Activated T-cell treated with anti-CD3 and anti-CD28 coated beads, Interleukin-2, amount 50 U/mL, for 4 hours (primary cell): ENCODE measurements around the gene ZNF862. TPM values are rescaled to one million over a fixed set of nuclear protein-coding genes. Genes with fewer than 3 reads are reported as not detected.
A peak's percentile ranks its signal among the peaks of the same experiment; 100 is the strongest.

Source experiments
- ATAC-seq, 2 donors: fragments of 200-7000 bp; cut with Tn5 transposase; one replicate each; pipeline ENCODE4 v1.10.0; 2021
- DNase-seq: peaks from one replicate; pipeline ENCODE4 v3.0.0-alpha.2; 2020
- H3K27me3 Mint-ChIP-seq: one replicate; pipeline ENCODE4 v1.8.0; 2021; ENCODE audit warnings: low read depth, mixed read lengths
- H3K36me3 Mint-ChIP-seq: one replicate; pipeline ENCODE4 v1.8.0; 2022; ENCODE audit warnings: mixed read lengths; ENCODE audit not compliant: insufficient read depth
- H3K4me1 Mint-ChIP-seq: one replicate; pipeline ENCODE4 v1.8.0; 2021; ENCODE audit warnings: low read depth, mixed read lengths
- H3K4me3 Mint-ChIP-seq: one replicate; pipeline ENCODE4 v1.8.0; 2021; ENCODE audit warnings: mild to moderate bottlenecking, moderate library complexity, mixed read lengths
- H3K9me3 Mint-ChIP-seq: one replicate; pipeline ENCODE4 v1.8.0; 2021; ENCODE audit warnings: mixed read lengths
- total RNA-seq, 3 donors: library from RNA; stranded (reverse); gene quantifications; one replicate each; pipeline ENCODE4 v1.2.1, GENCODE V29; 2021

Gene ZNF862
- total RNA-seq, 3 donors from 2014 or later: 5.4 to 9.4 (median 7.4) TPM

DNA sequence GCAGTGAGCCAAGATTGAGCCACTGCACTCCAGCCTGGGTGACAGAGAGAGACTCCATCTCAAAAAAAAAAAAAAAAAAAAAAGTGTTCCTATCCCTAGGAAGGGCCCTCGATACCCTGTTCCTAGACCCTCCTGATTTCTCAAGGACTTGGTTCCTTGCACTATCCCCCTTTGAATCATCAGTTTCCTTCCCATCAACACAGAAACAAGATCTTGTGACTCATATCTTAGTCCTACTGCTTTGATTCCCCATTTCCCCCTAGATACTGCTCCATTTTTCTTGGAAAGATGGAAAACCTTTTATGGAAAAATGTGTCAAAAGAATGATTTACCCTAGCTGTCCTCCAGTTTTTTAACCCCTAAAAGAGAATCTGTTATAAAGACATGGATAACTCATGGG lies 1.7 kb upstream of the ZNF862 start:
- ATAC-seq: no peak
- Mint-ChIP-seq H3K36me3 (no peaks in the 10 kb centered on the region), H3K4me1 (peaks cover 22% of the 10 kb centered on the region), H3K4me3 (no peak overlapping the region), H3K27me3 (peaks cover 18% of the 10 kb centered on the region), H3K9me3 (no peaks in the 10 kb centered on the region)
- DNase-seq: no peak

- Mint-ChIP-seq H3K4me1 (peaks cover 24% of the 10 kb centered on the region), H3K27me3 (peaks cover 14% of the 10 kb centered on the region), H3K36me3 (no peaks in the 10 kb centered on the region), H3K4me3 (peak overlapping the region; percentile 87), H3K9me3 (no peaks in the 10 kb centered on the region)
- no peak for DNase-seq
- no peak for ATAC-seq
These were observed 481 bp upstream of the ZNF862 start for GRCh38 chr7:149837564-149838223.

DNA sequence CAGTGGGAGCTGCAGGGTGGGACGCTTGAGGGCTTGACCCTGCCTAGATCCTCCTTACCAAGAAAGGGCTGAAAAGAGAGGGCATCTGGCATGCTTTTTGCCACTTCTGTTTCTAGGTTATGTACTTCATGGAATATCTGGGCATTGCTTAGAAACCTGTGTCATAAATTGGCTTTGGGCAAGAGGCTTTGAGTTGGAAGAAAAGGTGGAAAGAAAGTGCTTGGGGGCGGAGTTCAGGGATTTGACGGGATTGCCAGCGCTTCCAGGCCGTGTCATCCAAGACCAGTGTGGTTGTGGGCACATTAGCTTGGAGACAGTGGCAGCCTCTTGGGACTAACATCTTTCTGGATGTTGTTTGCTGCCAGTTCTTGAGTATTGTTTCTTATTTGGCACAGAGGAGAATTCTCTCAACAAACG lies 825 bp downstream of the ZNF862 start:
- Mint-ChIP-seq H3K9me3 (no peaks in the 10 kb centered on the region), H3K27me3 (peaks cover 6% of the 10 kb centered on the region), H3K4me1 (peaks cover 25% of the 10 kb centered on the region), H3K36me3 (no peaks in the 10 kb centered on the region), H3K4me3 (peak overlapping the region; percentile 87)
- ATAC-seq (no peak), DNase-seq (no peak)

DNA sequence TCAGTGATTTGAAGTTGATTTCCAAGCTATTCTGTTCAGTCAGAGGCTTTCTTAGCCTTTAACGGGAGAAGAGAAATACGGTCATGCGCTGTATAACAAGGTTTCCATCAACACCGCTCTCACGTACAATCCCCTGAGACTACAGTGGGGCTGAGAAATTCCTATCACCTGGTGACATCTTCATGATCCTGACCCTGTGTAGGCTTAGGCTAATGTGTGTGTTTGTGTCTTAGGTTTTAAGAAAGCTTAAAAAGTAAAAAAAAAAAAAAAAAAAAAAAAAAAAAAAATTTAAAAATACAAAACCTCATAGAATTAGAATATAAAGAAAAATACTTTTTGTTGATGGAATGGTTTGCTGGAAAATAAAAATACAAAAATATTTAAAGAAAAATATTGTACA lies 1.8 kb downstream of the ZNF862 start:
- Mint-ChIP-seq H3K4me1 (peaks cover 30% of the 10 kb centered on the region), H3K27me3 (no peaks in the 10 kb centered on the region), H3K4me3 (peak overlapping the region; percentile 87), H3K36me3 (peaks cover 2% of the 10 kb centered on the region), H3K9me3 (no peaks in the 10 kb centered on the region)
- no peak for ATAC-seq
- DNase-seq: no peak

GRCh38 chr7:149843566-149843965 lies 5.4 kb downstream of the ZNF862 start:
- H3K9me3 Mint-ChIP-seq: no peaks in the 10 kb centered on the region

DNA sequence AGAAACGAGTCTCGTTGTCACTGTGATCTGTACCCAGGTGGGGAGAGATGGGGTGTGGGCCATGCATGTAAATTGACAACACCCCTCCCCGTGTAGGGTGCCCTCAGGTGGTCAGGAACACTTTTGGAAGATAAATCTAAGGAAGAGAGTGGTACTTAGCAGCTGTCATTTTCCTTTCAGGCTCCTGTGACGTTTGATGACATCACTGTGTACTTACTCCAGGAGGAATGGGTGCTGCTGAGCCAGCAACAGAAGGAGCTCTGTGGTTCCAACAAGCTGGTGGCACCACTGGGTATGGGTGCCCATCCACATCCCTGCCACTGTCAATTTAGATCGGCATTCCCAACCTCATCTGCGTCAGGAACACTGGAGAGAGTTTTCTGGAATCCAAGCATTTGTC lies 6.3 kb downstream of the ZNF862 start:
- Mint-ChIP-seq H3K4me1 (peaks cover 30% of the 10 kb centered on the region), H3K36me3 (peaks cover 18% of the 10 kb centered on the region), H3K27me3 (no peaks in the 10 kb centered on the region), H3K4me3 (no peak overlapping the region), H3K9me3 (no peaks in the 10 kb centered on the region)
- DNase-seq (no peak), ATAC-seq (no peak)

More at GRCh38 chr7:149843566-149843965, 5.4 kb downstream of the ZNF862 start:
- H3K36me3 Mint-ChIP-seq: peaks cover 14% of the 10 kb centered on the region
- DNase-seq (no peak), ATAC-seq (no peak)
- H3K27me3 Mint-ChIP-seq: no peaks in the 10 kb centered on the region
- H3K4me1 Mint-ChIP-seq: peaks cover 37% of the 10 kb centered on the region
- H3K4me3 Mint-ChIP-seq: no peak overlapping the region

GRCh38 chr7:149845257-149845980 lies 7.2 kb downstream of the ZNF862 start:
- no peaks in the 10 kb centered on the region for H3K27me3 Mint-ChIP-seq
- peaks cover 18% of the 10 kb centered on the region for H3K36me3 Mint-ChIP-seq
- no peak for DNase-seq
- no peaks in the 10 kb centered on the region for H3K9me3 Mint-ChIP-seq
- H3K4me3 Mint-ChIP-seq: no peak overlapping the region
- ATAC-seq: no peak
- H3K4me1 Mint-ChIP-seq: peaks cover 29% of the 10 kb centered on the region

- Mint-ChIP-seq H3K4me3 (no peak overlapping the region), H3K27me3 (no peaks in the 10 kb centered on the region), H3K9me3 (no peaks in the 10 kb centered on the region), H3K36me3 (peaks cover 18% of the 10 kb centered on the region), H3K4me1 (peaks cover 26% of the 10 kb centered on the region)
- DNase-seq (no peak), ATAC-seq (no peak)
These were observed 7.8 kb downstream of the ZNF862 start for GRCh38 chr7:149846021-149846420.

DNA sequence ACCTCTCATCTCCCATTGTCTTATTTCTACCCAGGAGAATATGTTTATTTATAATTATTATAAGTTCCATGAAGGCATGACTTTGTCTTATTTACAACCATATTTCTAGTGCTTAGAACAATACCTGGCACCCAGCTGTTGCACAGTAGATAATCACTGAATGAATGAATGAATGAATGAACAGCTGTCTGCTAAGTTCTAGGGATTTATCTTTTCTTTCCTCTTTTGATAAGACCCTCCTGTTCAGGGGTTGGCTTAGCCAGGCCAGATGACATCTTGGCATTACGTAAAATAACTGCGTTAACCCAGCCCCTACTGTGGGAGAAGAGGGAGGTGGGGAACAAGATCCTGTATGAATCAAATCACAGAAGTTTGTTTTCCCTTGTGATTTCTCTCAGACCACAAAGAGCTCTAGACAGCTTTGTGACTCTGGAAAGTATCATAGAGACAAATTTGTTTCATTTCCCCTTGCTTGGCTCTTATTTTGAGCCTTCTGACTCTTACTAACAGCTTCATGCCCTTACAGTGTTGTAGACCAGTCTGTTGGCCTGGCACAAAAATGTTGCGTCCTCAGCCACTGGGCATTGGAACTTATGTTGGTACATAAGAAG lies 8.4 kb downstream of the ZNF862 start:
- H3K4me3 Mint-ChIP-seq: no peak overlapping the region
- DNase-seq: no peak
- peaks cover 18% of the 10 kb centered on the region for H3K36me3 Mint-ChIP-seq
- peaks cover 26% of the 10 kb centered on the region for H3K4me1 Mint-ChIP-seq
- H3K27me3 Mint-ChIP-seq: no peaks in the 10 kb centered on the region
- H3K9me3 Mint-ChIP-seq: no peaks in the 10 kb centered on the region
- no peak for ATAC-seq

DNA sequence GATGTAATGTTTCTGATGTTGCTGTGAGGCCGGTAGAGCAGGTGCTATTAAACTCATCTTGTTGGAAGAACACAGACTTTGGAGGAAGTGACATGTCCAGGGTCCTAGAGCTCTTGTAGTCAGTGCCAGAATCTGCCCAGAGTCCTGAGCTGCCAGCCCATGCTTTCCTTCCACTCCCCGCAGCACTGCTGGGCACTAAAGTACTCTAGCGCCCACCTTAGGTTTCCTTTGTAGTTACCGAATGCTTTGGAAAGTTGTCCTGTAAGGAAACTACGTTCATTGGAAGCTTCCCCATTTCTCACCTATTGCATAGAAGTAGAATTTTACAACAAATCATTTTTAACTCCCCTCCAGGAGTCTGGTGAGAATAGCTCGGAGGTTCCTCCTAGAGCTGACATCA lies 11.0 kb downstream of the ZNF862 start:
- Mint-ChIP-seq H3K4me1 (peaks cover 28% of the 10 kb centered on the region), H3K27me3 (no peaks in the 10 kb centered on the region), H3K4me3 (no peak overlapping the region), H3K36me3 (peaks cover 23% of the 10 kb centered on the region), H3K9me3 (no peaks in the 10 kb centered on the region)
- ATAC-seq (no peak), DNase-seq (no peak)

DNA sequence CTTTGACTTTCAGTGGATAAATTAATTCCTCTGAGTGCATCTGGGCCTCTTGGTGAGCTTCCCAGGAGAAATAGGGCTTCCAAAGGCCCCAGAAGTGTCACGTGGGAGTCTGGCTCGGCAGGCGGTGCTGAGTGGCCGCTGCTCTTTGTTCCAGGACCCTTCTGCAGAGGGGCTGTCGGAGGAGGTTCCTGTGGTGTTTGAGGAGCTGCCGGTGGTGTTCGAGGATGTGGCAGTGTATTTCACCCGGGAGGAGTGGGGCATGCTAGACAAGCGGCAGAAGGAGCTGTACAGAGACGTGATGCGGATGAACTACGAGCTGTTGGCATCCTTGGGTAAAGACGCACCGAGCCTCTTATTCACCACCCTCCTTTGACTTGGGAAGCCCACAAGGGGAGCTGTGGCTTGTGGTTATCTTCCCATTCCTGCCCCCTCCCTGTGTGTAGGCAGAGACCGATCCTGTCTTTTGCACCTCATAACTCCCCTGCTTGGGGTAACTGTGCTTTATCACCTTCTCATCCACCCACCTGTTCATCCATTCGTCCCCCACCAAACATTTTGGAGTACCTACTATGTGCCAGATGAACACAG lies 11.9 kb downstream of the ZNF862 start:
- no peaks in the 10 kb centered on the region for H3K27me3 Mint-ChIP-seq
- DNase-seq (no peak), ATAC-seq (no peak)
- H3K36me3 Mint-ChIP-seq: peaks cover 22% of the 10 kb centered on the region
- no peak overlapping the region for H3K4me3 Mint-ChIP-seq
- no peaks in the 10 kb centered on the region for H3K9me3 Mint-ChIP-seq
- H3K4me1 Mint-ChIP-seq: peaks cover 33% of the 10 kb centered on the region

- no peaks in the 10 kb centered on the region for H3K9me3 Mint-ChIP-seq
- no peak overlapping the region for H3K4me3 Mint-ChIP-seq
- ATAC-seq: no peak
- no peaks in the 10 kb centered on the region for H3K27me3 Mint-ChIP-seq
- H3K4me1 Mint-ChIP-seq: peaks cover 34% of the 10 kb centered on the region
- H3K36me3 Mint-ChIP-seq: peaks cover 22% of the 10 kb centered on the region
- no peak for DNase-seq
These were observed 12.5 kb downstream of the ZNF862 start for GRCh38 chr7:149850716-149851115.

- peaks cover 36% of the 10 kb centered on the region for H3K4me1 Mint-ChIP-seq
- H3K27me3 Mint-ChIP-seq: no peaks in the 10 kb centered on the region
- no peak for DNase-seq
- no peaks in the 10 kb centered on the region for H3K9me3 Mint-ChIP-seq
- H3K4me3 Mint-ChIP-seq: no peak overlapping the region
- ATAC-seq: no peak
- peaks cover 21% of the 10 kb centered on the region for H3K36me3 Mint-ChIP-seq
These were observed 13.3 kb downstream of the ZNF862 start for GRCh38 chr7:149851449-149851848.

DNA sequence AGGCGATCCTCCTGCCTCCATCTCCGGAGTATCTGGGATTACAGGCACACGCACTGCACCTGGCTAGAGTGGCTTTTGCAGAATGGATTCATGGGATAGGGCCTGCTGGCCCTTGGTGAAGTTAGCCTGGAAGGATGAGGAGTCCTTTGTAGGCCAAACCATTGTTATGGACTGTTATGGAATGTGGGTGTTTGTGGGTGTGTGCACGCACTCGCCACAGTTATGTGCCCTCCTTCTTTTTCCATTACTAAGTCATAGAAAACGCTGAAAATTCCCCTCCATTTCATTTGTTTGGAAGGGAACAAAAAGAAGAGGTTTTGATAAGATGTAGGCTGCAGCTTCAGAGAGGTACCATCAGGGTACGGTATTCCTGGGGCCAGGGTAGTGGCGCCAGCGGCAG lies 15.0 kb downstream of the ZNF862 start:
- Mint-ChIP-seq H3K27me3 (no peaks in the 10 kb centered on the region), H3K36me3 (peaks cover 11% of the 10 kb centered on the region), H3K4me1 (peaks cover 51% of the 10 kb centered on the region), H3K4me3 (no peak overlapping the region), H3K9me3 (no peaks in the 10 kb centered on the region)
- no peak for DNase-seq
- ATAC-seq: no peak
